22Rv1 (cell line): ENCODE results near the gene PRDM7.
A peak's percentile ranks its signal among the peaks of the same experiment; 100 is the strongest.

Experiments
- H3K27ac ChIP-seq: fragments of 450-650 bp; 2 replicates; pipeline ENCODE4 v1.5.1; 2017
- CTCF ChIP-seq: fragments of 450-650 bp; IDR thresholded peaks from 2 replicates; pipeline ENCODE4 v1.5.1; 2017; ENCODE audit warnings: mild to moderate bottlenecking
- ZFX ChIP-seq: fragments of 450-650 bp; IDR thresholded peaks from 2 replicates; pipeline ENCODE4 v1.6.1; 2017; ENCODE audit warnings: antibody characterized with exemption, borderline replicate concordance

Gene PRDM7

DNA sequence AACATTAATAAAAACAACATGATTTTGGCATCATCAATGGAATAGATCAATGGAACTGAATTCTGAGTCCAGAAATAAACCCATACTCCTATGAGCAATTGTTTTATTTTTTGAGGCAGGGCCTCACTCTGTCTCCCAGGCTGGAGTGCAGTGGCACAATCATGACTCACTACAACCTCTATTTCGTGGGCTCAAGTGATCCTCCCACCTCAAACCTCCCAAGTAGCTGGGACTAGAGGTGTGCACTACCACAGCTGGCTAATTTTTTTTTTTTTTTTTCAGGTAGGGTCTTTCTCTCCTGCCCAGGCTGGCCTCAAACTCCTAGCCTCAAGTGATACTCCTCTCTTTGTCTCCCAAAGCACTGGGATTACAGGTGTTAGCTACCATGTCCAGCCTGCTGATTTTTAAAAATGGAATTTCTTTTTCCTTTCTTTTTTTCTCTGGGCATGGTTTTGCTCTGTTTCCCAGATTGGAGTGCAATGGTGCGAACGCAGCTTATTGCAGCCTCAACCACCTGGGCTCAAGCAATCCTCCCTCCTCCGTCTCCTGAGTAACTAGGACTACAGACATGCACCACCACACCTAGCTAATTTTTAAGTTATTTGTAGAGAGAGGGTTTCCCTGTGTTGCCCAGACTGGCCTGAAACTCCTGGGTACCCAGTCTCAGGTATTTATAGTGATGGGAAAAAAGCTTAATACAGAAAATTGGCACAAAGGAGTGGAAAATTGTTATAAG, 7.3 kb upstream of the PRDM7 start:
- no peak overlapping the region for H3K27ac ChIP-seq
- TF ChIP-seq CTCF = no peak
- no peak for TF ChIP-seq ZFX

DNA sequence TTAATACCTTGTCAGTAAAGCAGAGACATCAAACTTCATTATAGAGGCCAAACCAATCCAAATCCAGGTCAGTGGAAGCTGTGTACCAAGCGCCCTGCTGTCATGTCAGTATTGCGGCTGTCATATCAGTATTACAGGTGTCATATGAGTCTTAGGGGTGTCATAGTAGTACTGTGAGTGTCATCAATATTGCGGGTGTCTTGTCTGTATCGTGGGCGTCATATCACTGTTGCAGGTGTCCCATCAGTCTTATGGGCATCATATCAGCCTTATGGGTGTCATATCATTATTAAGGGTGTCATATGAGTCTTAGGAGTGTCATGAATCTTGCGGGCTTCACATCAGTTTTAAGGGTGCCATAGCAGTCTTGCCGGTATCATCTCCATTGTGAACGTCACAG, 6.0 kb upstream of the PRDM7 start:
- TF ChIP-seq CTCF = no peak
- TF ChIP-seq ZFX = no peak
- H3K27ac ChIP-seq = peak overlapping the region; percentile 70

- no peak for TF ChIP-seq CTCF
- no peak for TF ChIP-seq ZFX
Measured at GRCh38 chr16:90081606-90081970, 4.5 kb upstream of the PRDM7 start.

DNA sequence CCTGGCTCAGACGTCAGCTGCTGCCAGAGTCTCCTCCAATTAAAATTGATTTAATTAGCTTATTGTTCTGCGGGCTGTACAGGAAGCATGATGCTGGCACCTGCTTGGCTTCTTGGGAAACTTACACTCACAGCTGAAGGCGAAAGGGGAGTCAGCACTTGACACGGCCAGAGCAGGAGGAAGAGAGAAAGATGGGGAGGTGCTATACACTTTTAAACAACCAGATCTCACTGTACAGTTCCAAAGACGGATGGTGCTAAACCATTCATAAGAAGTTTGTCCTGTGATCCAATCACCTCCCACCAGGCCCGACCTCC, 1.4 kb upstream of the PRDM7 start:
- H3K27ac ChIP-seq = no peak overlapping the region

More at GRCh38 chr16:90081606-90081970, 4.5 kb upstream of the PRDM7 start:
- no peak overlapping the region; the same call in 1 of the 2 replicates for H3K27ac ChIP-seq

GRCh38 chr16:90077757-90078578, 837 bp upstream of the PRDM7 start:
- H3K27ac ChIP-seq = peak overlapping the region; percentile 74
- TF ChIP-seq CTCF (peak; percentile 9; the same call in 1 of the 2 replicates), ZFX (no peak)

More for the DNA sequence above, 1.4 kb upstream of the PRDM7 start:
- TF ChIP-seq CTCF (no peak), ZFX (no peak)

GRCh38 chr16:90072442-90073105, 4.6 kb downstream of the PRDM7 start:
- no peak for TF ChIP-seq CTCF
- no peak for TF ChIP-seq ZFX
- no peak overlapping the region for H3K27ac ChIP-seq
